Subcutaneous adipose tissue (tissue), 4 donors: ENCODE measurements around the gene RCOR1. TPM values are rescaled to one million over a fixed set of nuclear protein-coding genes. Genes with fewer than 3 reads are reported as not detected.

ENCODE experiments used
- total RNA-seq, 4 donors: library from RNA; depleted of rRNA; stranded (reverse); fragments of >200 nt; gene quantifications; one replicate each; pipeline ENCODE4 v1.1.0, GENCODE V29; 2016
- TF ChIP-seq, protein P1 (sequence below): fragments of 450-650 bp; IDR thresholded peaks from one replicate; pipeline ENCODE4 v1.5.1; 2016; ENCODE audit warnings: low read depth, mild to moderate bottlenecking, control low read depth, antibody characterized with exemption, moderate library complexity

Gene RCOR1
- total RNA-seq, 4 donors from 2014 or later: 17.6 to 24.3 (median 22.1) TPM

DNA sequence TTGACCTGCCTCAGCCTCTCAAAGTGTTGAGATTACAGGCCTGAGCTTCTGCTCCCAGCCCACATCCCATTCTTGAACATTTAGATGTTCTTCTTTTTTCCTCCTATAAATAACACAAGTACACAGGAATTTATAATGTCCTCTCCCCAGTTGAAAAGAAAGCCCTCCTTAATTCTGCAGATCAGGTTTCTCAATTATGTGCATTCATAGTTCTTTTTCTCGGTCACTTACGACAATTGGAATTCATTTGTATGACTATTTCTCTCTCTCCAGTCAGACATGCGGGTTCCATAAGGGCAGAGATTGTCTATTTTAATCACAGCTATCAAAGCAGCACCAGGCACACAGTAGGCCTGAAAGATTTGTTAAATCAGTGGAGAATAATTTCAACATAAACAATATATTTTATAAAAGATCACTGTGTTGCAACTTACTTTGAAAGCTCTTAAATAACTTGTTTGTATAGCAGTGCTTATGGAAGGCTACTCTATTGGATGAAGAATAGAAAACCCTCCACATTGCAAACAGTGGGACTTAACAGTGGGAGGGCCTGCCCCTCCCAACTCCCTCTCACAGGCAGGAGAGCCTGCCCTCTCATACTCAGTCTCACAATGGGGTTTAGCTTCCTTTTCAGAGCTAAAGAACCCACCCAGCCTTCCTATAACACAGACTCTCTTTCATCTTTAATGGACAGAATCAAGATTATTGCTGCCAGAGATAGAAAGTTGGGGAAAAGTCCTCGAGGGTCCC is 100.7 kb downstream of the RCOR1 start:
- TF ChIP-seq, protein P1, sequence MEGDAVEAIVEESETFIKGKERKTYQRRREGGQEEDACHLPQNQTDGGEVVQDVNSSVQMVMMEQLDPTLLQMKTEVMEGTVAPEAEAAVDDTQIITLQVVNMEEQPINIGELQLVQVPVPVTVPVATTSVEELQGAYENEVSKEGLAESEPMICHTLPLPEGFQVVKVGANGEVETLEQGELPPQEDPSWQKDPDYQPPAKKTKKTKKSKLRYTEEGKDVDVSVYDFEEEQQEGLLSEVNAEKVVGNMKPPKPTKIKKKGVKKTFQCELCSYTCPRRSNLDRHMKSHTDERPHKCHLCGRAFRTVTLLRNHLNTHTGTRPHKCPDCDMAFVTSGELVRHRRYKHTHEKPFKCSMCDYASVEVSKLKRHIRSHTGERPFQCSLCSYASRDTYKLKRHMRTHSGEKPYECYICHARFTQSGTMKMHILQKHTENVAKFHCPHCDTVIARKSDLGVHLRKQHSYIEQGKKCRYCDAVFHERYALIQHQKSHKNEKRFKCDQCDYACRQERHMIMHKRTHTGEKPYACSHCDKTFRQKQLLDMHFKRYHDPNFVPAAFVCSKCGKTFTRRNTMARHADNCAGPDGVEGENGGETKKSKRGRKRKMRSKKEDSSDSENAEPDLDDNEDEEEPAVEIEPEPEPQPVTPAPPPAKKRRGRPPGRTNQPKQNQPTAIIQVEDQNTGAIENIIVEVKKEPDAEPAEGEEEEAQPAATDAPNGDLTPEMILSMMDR: no peak

DNA sequence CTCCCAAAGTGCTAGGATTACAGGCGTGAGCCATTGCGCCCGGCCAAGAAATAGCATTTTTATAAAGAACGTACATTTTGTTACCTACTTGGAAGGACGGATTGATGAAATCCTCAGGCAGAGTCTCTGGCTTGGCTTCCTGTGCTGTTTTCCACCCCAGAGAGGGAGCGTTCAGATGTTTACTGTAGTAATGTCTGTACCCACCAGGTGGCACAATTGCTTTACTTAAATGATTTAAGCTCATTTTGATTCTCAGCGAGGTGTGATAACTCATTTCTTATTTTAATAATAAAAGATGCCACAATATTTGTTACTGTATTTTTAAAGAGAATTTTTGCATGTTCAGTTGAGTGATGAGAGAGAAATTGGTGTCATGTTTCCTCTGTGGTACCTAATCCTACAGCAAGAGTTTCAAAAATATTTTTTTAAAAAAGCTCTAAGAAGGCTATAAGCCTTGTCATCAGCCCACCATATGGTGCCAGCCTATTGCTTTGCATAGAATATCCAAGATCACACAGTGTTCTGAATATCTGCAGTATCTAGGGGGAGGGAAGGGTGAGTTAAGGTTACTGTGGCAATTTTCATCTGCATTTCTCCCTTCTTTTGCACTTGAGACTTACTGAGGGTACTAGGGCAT is 102.2 kb downstream of the RCOR1 start:
- TF ChIP-seq, protein P1: no peak

DNA sequence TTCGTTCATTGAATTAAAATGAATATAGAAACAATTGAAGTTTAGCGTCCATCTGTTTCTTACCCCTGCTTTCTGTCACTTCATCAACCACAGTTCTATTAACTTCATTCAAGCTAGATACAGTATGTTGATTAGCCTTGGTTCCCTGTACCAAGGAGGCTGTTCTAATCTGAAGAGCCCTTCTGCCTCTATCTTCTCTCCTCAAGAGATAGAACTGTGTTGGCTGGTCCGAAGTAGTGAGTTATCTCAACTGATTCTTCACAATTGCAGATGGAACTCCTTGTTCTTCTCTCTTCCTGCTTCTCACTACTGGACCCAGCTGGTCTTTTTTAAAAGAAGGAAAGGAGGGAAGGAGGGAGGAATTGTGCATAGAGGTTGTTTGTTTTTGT is 102.7 kb downstream of the RCOR1 start:
- TF ChIP-seq, protein P1: no peak

DNA sequence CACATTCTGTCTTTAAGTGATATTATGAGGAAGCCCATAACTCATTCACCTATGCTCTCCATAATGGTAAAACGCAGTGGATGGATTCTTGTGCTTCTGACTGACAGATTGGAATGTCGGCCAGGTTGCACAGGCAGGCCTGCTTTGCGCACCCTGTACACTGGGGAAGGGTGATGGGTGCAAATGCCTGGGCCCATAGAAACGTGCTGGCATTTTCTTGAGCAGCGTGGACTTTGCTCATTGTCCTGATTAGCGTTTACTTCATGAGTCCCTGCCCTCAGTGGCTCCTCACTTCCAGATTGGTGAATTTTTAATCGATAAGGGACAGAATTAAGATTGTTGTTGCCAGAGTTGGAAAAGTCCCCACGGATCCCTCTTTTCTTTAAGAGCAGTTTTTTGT is 103.9 kb downstream of the RCOR1 start:
- TF ChIP-seq, protein P1: no peak

DNA sequence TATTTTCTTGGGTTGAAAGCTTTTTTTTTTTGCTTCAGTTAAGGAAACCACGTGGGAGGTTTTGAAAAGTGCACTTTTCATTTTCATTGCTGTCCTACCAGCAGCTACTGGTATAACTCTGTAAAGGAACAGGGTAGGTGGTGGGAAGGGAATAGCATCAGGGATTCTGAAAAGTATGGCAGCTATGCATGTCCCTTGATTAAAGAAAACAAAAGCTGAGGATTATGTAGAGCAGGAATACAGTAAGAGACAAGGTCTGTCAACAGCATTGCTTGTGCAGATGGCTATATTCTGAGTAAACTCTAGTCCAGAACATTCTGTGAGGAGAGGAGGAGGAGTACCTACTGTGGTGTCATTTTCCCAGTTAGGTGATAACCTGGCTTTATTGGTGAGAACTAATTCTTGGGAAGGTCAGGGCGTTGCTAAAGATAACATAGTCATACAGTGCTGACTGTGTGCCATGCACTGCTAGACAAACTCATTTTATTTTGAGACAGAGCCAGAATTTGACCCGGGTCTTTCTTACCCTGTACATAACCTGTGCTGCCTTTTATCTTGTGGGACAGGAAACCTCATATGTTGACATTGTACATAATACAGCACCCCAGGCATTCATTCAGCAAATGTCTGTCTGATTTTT is 104.5 kb downstream of the RCOR1 start:
- TF ChIP-seq, protein P1: no peak

DNA sequence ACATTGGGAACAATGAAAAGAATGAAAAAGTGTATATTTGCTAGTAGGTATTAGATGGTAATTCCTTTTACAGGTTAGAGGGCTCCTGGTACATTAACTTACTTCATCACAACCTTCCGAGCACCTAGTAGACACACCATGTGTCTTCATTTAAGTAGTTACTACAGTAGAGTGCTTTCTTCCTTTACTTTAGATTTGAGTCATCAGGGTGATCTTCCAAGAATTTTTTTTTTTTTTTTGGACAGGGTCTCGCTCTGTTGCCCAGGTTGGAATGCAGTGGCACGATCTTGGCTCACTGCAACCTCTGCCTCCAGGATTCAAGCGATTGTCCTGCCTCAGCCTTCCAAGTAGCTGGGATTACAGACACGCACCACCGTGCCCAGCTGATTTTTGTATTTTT is 105.1 kb downstream of the RCOR1 start:
- TF ChIP-seq, protein P1: no peak

DNA sequence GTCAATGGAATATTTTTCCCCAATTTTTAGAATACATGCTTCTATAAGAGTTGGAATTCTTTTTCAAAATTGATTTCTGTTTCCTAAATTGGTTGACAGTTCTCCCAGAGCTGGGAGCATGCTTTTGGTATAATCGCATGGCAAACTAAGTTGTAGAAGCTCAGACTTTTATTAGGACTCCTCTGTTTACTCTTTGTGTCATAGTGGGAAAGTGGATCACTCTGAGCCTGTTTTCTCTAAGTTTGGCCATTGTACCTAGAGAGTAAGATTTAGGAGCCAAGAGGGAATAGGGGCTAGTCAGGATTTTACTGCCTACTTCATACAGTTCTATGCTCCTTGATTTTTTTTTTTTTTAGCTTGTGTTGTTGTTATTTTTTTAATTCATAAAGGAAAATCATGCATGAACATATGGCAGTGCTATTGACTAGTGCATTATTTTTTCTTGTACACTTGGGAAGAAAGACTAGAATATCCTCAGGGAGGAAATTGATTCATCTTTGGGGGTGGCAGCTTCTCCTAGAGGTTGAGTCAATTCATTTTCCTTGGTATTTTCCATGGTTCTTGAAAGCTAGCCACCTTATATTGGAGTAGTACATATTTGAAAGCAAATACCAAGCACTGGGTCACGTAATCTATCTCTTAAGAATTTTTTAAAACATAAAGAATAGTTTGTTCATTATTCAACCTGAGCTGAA is 107.1 kb downstream of the RCOR1 start:
- TF ChIP-seq, protein P1: no peak
